Prostate gland (tissue), 2 donors: Measurements from ENCODE around the gene GRAMD1A.

Source experiments
- CTCF ChIP-seq, 4 experiments: fragments of 200-600 bp in 2 of 4; fragments of 450-650 bp in 2 of 4; sonication (generic) in 2 of 4; IDR thresholded peaks; 1 replicate in 3 of 4; 2 replicates in 1 of 4; pipeline ENCODE4 v1.5.1; 2016 to 2019; ENCODE audit warnings: antibody characterized with exemption in 4 of 4, mild to moderate bottlenecking in 2 of 4, moderate library complexity in 2 of 4
- POLR2A ChIP-seq: fragments of 450-650 bp; IDR thresholded peaks from one replicate; pipeline ENCODE4 v1.6.1; 2016; ENCODE audit warnings: antibody characterized with exemption, mild to moderate bottlenecking

DNA sequence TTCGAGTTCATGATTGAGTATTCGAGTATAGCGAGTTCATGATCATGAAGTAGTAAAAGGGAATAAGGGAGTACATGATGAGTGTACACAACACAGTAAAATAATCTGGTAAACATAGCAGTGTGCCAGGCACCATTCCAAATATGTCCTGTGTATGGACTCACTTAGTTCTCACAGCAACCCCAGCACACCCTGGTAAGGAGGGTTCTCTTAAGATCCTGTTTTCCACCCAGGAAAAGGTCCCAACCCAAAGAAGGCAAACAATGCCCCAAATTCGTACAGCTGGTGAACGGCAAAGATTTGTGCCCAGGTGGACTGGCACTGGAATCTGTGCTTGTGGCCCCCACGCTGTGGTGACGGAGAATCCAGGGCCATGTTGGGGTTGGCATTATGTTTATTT, 62.8 kb downstream of the GRAMD1A start:
- TF ChIP-seq CTCF (IDR thresholded peaks at IDR 0.05) = no peak
- no peak for TF ChIP-seq POLR2A
